ENCODE results near the gene XXYLT1.

Gene XXYLT1

DNA sequence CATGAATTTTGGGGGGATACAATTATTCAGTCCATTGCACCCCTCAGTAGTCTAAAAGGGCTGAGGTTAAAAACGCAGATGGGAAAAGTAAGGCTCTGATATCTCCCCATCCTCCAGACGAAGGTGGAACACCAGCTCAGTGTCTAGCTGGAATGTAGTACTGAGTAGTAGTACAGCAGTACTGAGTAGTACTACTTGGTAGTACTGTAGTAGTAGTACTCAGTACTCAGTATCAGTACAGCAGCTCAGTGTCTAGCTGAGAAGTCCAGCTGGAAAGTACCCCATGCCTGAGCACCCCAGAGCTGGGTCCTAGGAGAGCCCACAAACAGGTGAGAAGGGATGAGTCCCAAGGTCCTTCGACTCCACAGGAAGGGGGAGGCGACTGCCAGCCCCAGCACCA lies 148.7 kb downstream of the XXYLT1 start:
- no peak overlapping the region for H3K9ac ChIP-seq (ENCODE audit: low read length in 2 of 2)
- H3K27me3 ChIP-seq (ENCODE audit: control insufficient read depth in 1 of 2, insufficient read depth in 2 of 2, low read length in 2 of 2) = no peaks in the 10 kb centered on the region
- H3K4me1 ChIP-seq (ENCODE audit: control insufficient read depth, insufficient read depth, low read length) = peaks cover 3% of the 10 kb centered on the region
- H3K27ac ChIP-seq (ENCODE audit: low read length) = no peak overlapping the region
- no peak overlapping the region for H3K4me3 ChIP-seq (ENCODE audit: low read length in 2 of 2)
- H3K36me3 ChIP-seq (ENCODE audit: control insufficient read depth in 2 of 2, insufficient read depth in 2 of 2, low read length in 2 of 2) = no peaks in the 10 kb centered on the region
- H3K9me3 ChIP-seq (ENCODE audit: control insufficient read depth in 2 of 2, low read length in 2 of 2) = no peaks in the 10 kb centered on the region

DNA sequence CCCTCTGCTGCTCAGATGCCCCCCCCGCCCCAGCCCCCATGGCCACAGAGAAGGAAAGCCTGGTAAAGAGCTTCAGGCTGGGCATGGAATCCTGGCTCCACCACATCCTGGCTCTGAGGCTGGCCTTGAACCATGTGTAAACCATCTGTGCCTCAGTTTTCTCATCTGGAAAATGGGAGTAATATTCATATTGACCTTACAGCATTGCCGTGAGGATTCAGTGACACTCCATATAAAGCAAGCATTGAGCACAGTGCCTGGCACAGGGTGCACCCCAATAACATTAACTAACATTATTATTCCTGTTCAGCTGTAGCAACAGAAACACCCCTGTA lies 150.7 kb downstream of the XXYLT1 start:
- no peak overlapping the region for H3K9ac ChIP-seq (ENCODE audit: low read length in 2 of 2)
- no peak overlapping the region for H3K27ac ChIP-seq (ENCODE audit: low read length)
- no peaks in the 10 kb centered on the region for H3K27me3 ChIP-seq (ENCODE audit: control insufficient read depth in 1 of 2, insufficient read depth in 2 of 2, low read length in 2 of 2)
- peaks cover 3% of the 10 kb centered on the region for H3K4me1 ChIP-seq (ENCODE audit: control insufficient read depth, insufficient read depth, low read length)
- no peaks in the 10 kb centered on the region for H3K36me3 ChIP-seq (ENCODE audit: control insufficient read depth in 2 of 2, insufficient read depth in 2 of 2, low read length in 2 of 2)
- H3K4me3 ChIP-seq (ENCODE audit: low read length in 2 of 2) = no peak overlapping the region
- no peaks in the 10 kb centered on the region for H3K9me3 ChIP-seq (ENCODE audit: control insufficient read depth in 2 of 2, low read length in 2 of 2)

DNA sequence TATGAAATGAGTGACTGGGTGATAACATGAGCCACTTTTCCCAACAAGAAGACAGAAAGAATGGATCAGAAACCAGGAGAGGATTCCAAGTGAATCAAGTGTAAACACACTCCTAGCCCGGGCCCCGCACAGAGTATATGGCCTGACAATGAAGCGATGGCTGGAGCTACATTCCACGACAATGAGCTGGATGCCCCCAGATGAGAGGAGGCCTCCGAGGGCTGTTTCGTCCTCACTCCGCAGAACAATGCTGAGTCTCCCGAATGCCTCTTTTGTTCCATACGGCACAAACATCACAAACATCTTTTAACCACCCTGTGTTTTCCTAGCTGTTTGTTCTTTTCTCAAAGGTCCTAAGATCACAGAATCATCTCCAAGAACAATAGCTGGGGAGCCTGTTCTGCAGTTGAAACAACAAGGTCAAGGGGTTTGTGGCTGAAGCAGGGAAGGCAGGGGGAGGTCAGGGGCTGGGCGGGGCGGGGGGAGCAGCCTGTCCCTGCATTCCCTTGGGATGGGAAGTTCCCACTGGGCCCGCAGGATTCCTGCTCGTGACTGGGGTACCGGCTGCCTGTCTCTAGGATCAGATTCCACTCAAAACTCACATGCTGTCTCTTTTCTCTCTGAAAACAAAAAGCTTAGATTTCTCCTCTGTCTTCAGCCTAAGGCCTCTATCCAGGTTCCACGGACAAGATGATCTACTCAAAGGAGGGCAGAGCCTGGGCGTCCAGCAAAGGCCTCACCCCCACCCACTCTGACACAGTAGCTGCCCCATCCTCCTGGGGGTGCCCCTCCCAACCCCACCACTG lies 151.3 kb downstream of the XXYLT1 start:
- Histone ChIP-seq H3K9ac (ENCODE audit: low read length in 2 of 2) (no peak overlapping the region), H3K36me3 (ENCODE audit: control insufficient read depth in 2 of 2, insufficient read depth in 2 of 2, low read length in 2 of 2) (no peaks in the 10 kb centered on the region), H3K4me1 (ENCODE audit: control insufficient read depth, insufficient read depth, low read length) (peaks cover 3% of the 10 kb centered on the region), H3K4me3 (ENCODE audit: low read length in 2 of 2) (no peak overlapping the region), H3K9me3 (ENCODE audit: control insufficient read depth in 2 of 2, low read length in 2 of 2) (no peaks in the 10 kb centered on the region), H3K27ac (ENCODE audit: low read length) (no peak overlapping the region), H3K27me3 (ENCODE audit: control insufficient read depth in 1 of 2, insufficient read depth in 2 of 2, low read length in 2 of 2) (no peaks in the 10 kb centered on the region)

DNA sequence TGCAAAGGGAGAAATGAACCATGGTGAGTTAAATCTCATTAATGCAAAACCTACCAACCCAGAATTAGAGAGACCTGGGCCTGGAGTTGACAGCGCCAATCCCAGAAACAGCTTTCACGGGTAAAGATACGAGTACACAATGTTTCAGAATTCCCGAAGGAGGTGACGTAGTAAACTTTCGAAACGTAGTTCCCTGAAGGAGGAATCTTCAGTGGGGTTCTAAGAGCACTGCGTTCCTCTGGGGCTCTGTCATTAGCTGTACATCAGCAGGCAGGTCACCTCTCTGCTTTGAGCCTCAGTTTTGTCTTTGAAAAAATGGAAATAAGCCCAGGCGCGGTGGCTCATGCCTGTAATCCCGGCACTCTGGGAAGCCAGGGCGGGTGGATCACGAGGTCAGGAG lies 152.3 kb downstream of the XXYLT1 start:
- Histone ChIP-seq H3K36me3 (ENCODE audit: control insufficient read depth in 2 of 2, insufficient read depth in 2 of 2, low read length in 2 of 2) (no peaks in the 10 kb centered on the region), H3K27ac (ENCODE audit: low read length) (no peak overlapping the region), H3K9me3 (ENCODE audit: control insufficient read depth in 2 of 2, low read length in 2 of 2) (no peaks in the 10 kb centered on the region), H3K9ac (ENCODE audit: low read length in 2 of 2) (no peak overlapping the region), H3K27me3 (ENCODE audit: control insufficient read depth in 1 of 2, insufficient read depth in 2 of 2, low read length in 2 of 2) (no peaks in the 10 kb centered on the region), H3K4me3 (ENCODE audit: low read length in 2 of 2) (no peak overlapping the region), H3K4me1 (ENCODE audit: control insufficient read depth, insufficient read depth, low read length) (peaks cover 3% of the 10 kb centered on the region)

DNA sequence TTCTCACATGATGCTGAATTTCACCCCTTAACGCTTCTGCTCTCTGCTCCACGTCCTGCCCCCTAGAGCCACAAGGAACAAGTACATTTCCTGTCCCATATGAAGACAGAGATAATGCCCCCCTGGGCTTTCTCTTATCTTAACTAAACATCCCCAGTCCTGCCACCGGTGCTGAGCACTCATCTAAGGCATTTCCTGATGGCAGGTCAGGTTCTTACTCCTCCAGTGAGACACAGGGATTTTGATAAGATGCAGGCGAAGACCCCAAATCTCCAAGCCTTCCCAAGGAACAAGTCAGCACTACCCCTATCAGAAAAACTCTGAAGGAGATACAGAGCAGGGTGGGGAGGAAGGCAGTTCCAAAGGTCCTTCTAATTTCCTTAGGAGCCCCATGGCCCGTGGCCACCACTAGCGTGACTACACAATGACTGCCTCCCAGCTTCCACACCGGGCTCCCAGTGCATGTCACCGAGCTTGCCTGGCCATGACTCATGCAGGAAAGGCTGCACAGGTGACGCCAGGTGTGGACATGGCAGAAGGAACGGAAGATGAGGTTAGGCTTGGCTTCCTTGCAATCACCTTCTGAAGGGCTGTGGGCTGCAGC lies 152.9 kb downstream of the XXYLT1 start:
- Histone ChIP-seq H3K4me1 (ENCODE audit: control insufficient read depth, insufficient read depth, low read length) (peaks cover 3% of the 10 kb centered on the region), H3K27me3 (ENCODE audit: control insufficient read depth in 1 of 2, insufficient read depth in 2 of 2, low read length in 2 of 2) (no peaks in the 10 kb centered on the region), H3K27ac (ENCODE audit: low read length) (no peak overlapping the region), H3K4me3 (ENCODE audit: low read length in 2 of 2) (no peak overlapping the region), H3K9ac (ENCODE audit: low read length in 2 of 2) (no peak overlapping the region), H3K9me3 (ENCODE audit: control insufficient read depth in 2 of 2, low read length in 2 of 2) (no peaks in the 10 kb centered on the region), H3K36me3 (ENCODE audit: control insufficient read depth in 2 of 2, insufficient read depth in 2 of 2, low read length in 2 of 2) (no peaks in the 10 kb centered on the region)

DNA sequence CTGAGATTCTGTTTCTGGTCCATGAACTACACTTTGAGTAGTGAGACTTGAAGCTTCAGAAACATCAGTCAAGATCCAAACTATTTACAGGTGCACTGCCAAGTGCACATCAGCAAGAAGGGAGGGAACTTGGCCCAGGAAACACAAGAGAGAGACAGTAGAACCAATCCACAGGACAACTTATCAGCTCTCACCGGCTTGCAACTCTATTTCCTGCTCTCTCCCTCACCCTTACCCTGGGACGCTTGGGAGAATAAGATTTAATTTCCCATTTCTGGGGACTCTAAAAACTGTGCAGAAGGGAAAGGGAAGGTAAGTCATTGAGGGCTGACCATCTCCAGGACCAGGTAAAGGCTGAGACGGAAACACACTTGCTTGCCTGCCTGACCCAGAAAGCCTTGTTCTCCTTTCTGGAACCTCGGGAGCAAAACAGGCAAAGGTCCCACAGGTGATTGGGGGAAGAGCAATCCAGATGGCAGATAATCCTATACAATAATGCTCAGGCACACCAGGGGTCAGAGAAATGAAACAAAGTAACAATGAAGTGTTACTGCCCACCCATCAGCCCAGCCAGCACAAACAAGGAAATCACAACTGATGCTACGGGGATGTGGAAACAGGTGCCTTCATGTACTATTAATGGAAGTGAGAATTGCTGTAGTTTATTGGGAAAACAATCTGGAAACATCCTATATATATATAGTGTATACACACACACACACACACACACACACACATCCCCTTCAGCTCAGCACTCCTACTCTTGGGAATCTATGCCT lies 154.4 kb downstream of the XXYLT1 start:
- H3K4me3 ChIP-seq (ENCODE audit: low read length in 2 of 2) = no peak overlapping the region
- no peaks in the 10 kb centered on the region for H3K27me3 ChIP-seq (ENCODE audit: control insufficient read depth in 1 of 2, insufficient read depth in 2 of 2, low read length in 2 of 2)
- no peak overlapping the region for H3K27ac ChIP-seq (ENCODE audit: low read length)
- H3K36me3 ChIP-seq (ENCODE audit: control insufficient read depth in 2 of 2, insufficient read depth in 2 of 2, low read length in 2 of 2) = no peaks in the 10 kb centered on the region
- H3K4me1 ChIP-seq (ENCODE audit: control insufficient read depth, insufficient read depth, low read length) = peaks cover 3% of the 10 kb centered on the region
- H3K9ac ChIP-seq (ENCODE audit: low read length in 2 of 2) = no peak overlapping the region
- H3K9me3 ChIP-seq (ENCODE audit: control insufficient read depth in 2 of 2, low read length in 2 of 2) = no peaks in the 10 kb centered on the region

DNA sequence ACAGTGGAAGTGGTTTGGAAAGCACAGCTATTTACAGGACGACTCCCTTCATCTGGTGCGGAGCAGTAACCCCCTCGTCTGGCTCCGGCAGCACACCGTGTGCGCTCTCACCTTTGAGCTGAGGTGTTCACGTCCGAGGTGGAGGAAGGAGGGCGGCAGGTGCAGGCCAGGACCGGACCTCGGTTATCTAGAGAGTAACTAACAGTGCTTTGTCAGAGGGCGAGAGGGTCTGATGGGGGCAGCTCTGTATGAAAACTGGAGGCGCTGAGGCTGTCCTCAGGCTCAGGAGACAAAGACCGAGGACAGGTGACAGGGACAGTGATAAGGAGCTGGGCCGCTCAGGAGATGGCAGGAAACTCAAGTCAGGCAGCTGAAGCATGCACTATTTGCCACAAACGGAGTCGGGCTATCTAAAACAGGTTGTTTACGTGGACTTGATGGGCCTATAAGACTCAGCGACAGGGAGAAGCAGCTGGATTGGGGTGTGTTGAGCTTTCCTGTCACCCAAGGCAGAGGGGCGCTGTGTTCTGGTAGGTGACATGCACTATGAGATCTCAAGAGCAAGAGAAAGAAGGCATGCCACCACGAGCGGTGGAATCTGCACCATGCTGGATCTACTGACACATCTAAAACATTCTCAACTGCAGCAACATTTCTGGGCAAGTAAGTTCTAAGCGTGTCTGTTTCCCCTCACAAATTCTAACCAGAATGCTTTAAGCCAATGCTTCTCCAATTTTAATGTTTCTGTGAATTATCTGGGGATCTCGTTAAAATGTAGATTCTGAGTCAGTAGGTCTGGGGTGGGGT lies 155.2 kb downstream of the XXYLT1 start:
- H3K9me3 ChIP-seq (ENCODE audit: control insufficient read depth in 2 of 2, low read length in 2 of 2) = no peaks in the 10 kb centered on the region
- H3K27ac ChIP-seq (ENCODE audit: low read length) = no peak overlapping the region
- H3K4me3 ChIP-seq (ENCODE audit: low read length in 2 of 2) = no peak overlapping the region
- H3K4me1 ChIP-seq (ENCODE audit: control insufficient read depth, insufficient read depth, low read length) = peaks cover 10% of the 10 kb centered on the region
- H3K36me3 ChIP-seq (ENCODE audit: control insufficient read depth in 2 of 2, insufficient read depth in 2 of 2, low read length in 2 of 2) = no peaks in the 10 kb centered on the region
- no peaks in the 10 kb centered on the region for H3K27me3 ChIP-seq (ENCODE audit: control insufficient read depth in 1 of 2, insufficient read depth in 2 of 2, low read length in 2 of 2)
- H3K9ac ChIP-seq (ENCODE audit: low read length in 2 of 2) = no peak overlapping the region

DNA sequence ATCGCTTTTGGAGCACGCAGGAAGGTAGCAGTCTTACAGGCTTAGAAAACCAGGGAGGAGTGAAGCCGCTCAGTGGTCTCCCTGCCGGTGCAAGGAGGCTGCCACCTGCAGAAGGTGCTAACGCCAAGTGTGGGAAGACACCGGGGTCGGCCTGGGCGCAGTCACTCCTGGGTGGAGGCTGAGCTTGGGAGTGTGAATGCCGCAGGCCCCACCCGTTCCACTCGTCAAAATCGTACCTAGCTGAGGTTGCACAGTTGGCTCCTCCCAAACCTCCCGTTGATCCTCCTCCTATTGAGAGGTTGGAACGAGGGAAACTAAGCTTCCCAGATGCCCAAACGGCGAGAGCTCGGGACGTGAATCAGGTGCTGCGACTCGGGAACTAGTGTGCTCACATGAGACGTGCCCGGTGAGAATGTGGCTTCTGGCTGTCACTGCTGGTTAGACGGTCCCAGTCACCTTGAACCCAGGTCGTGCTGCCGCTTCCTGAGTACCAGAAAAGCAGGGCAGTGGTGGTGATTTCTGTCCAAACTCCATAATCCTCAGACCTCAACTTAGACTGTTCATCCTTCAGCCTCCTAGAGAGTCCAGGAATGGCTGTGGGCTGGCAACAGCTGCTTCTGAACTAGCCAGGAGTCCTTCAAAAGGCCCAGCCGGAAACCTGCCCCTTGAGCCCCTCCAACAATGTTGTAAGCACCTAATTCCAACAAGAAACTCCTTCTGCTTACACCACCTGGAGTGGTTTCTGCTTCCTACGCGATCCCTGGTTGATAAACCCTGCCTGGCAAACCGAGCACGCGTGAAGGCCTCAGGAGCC lies 156.0 kb downstream of the XXYLT1 start:
- H3K9ac ChIP-seq (ENCODE audit: low read length in 2 of 2) = no peak overlapping the region
- no peaks in the 10 kb centered on the region for H3K27me3 ChIP-seq (ENCODE audit: control insufficient read depth in 1 of 2, insufficient read depth in 2 of 2, low read length in 2 of 2)
- H3K4me3 ChIP-seq (ENCODE audit: low read length in 2 of 2) = no peak overlapping the region
- no peak overlapping the region for H3K27ac ChIP-seq (ENCODE audit: low read length)
- peaks cover 14% of the 10 kb centered on the region for H3K4me1 ChIP-seq (ENCODE audit: control insufficient read depth, insufficient read depth, low read length)
- H3K36me3 ChIP-seq (ENCODE audit: control insufficient read depth in 2 of 2, insufficient read depth in 2 of 2, low read length in 2 of 2) = peaks cover 0 to 3% of the 10 kb centered on the region in 2 donors
- no peaks in the 10 kb centered on the region for H3K9me3 ChIP-seq (ENCODE audit: control insufficient read depth in 2 of 2, low read length in 2 of 2)

DNA sequence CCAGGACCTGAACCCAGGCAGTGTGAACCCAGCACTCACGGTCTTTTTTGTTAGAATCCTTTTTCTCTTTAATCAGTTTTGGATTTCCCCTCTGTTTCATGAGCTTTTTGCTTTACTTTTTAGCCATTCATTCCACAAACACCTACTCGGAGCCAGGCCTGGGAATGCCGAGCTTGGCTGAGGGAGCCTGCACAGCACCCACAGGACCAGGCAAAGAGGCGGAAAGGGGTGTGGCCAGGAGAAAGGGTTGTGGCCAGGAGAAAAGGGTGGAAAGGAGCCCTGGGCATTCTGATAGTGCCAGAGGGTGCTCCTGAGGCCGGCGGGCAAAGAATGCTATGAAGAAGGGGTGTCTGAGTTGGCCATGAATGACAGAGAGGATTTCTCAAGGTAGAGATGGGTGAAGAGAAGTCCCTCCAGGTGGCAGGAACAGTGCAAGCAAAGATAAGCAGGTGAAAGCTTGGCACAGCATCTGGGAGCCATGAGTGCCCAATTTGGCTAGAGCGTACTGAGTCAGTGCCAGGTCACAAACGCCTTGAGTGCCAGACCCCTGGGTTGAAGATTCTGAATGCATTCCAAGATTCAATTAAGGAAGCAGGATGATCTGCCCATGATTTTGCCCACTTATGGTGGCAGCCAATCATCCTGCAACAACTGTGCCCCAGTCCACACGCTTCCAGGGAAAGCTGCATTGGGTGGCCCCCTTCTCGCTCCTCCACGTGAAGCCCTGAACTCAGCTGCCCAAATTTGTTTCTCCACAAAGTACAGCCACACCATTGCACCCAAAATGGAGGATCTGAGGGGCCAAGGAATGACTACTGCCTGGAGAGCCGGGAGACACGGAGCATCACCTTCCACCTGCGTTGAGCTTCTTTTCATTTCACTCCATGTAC lies 157.2 kb downstream of the XXYLT1 start:
- Histone ChIP-seq H3K9ac (ENCODE audit: low read length in 2 of 2) (no peak overlapping the region), H3K36me3 (ENCODE audit: control insufficient read depth in 2 of 2, insufficient read depth in 2 of 2, low read length in 2 of 2) (peaks cover 0 to 3% of the 10 kb centered on the region in 2 donors), H3K9me3 (ENCODE audit: control insufficient read depth in 2 of 2, low read length in 2 of 2) (no peaks in the 10 kb centered on the region), H3K27me3 (ENCODE audit: control insufficient read depth in 1 of 2, insufficient read depth in 2 of 2, low read length in 2 of 2) (no peaks in the 10 kb centered on the region), H3K27ac (ENCODE audit: low read length) (no peak overlapping the region), H3K4me3 (ENCODE audit: low read length in 2 of 2) (no peak overlapping the region), H3K4me1 (ENCODE audit: control insufficient read depth, insufficient read depth, low read length) (peaks cover 11% of the 10 kb centered on the region)

All from stomach smooth muscle (tissue), 2 donors.